ENCODE data around the gene FANCG. TPM values are rescaled to one million over a fixed set of nuclear protein-coding genes. Genes with fewer than 3 reads are reported as not detected.

The FANCG gene
- total RNA-seq, 1 experiment from 2014 or later, result 20.2 TPM

- H3K36me3 Mint-ChIP-seq (ENCODE audit: insufficient read depth, unreplicated experiment), result peaks cover 32% of the 10 kb centered on the region
- ChIA-PET CTCF (interaction anchor here (0.6 to 4.3 kb wide), 30 partner anchors 9 to 1918 kb away, joined by 3 to 29 read pairs (median 3); partner anchors contain the start of genes FANCG and VCP), POLR2A (interaction anchor here (0.6 to 7.0 kb wide), 12 partner anchors 9 to 810 kb away, joined by 3 to 85 read pairs (median 3); partner anchors contain the start of genes ATOSB, FANCG, GALT and HRCT1)
Measured at GRCh38 chr9:35096035-35096849, 16.5 kb upstream of the FANCG start, which contains the start of gene PIGO. TSS of gene PIGO (minus strand) at chr9:35096591. CDS start at chr9:35095565, 1,026 bp downstream.

GRCh38 chr9:35091536-35091935 lies 11.8 kb upstream of the FANCG start:
- Mint-ChIP-seq H3K4me1 (ENCODE audit: insufficient read depth, unreplicated experiment) (peaks cover 11% of the 10 kb centered on the region), H3K27ac (ENCODE audit: low read depth, unreplicated experiment) (no peak overlapping the region), H3K4me3 (ENCODE audit: unreplicated experiment) (no peak overlapping the region), H3K9me3 (ENCODE audit: unreplicated experiment) (no peaks in the 10 kb centered on the region), H3K27me3 (ENCODE audit: insufficient read depth, unreplicated experiment) (no peaks in the 10 kb centered on the region), H3K36me3 (ENCODE audit: insufficient read depth, unreplicated experiment) (peaks cover 26% of the 10 kb centered on the region)
- ChIA-PET POLR2A (interaction anchor here (1.2 to 7.0 kb wide), 3 partner anchors 11 to 19 kb away, joined by 4 to 85 read pairs (median 11); partner anchors contain the start of genes FANCG, STOML2 and VCP), CTCF (interaction anchor here (0.5 to 2.9 kb wide), 3 partner anchors 192 to 425 kb away, joined by 3 to 16 read pairs (median 3); no protein-coding TSS in a partner anchor)
- no peak for TF ChIP-seq CTCF (IDR thresholded peaks at IDR 0.05; ENCODE audit: unreplicated experiment)
- no TSS peak for BruUV-seq (replicated peaks)
- intact Hi-C loops (cut with micrococcal nuclease), result no loop called here
- DNase-seq (ENCODE audit: unreplicated experiment), result no peak

More at GRCh38 chr9:35096035-35096849, 16.5 kb upstream of the FANCG start, which contains the start of gene PIGO:
- no peaks in the 10 kb centered on the region for H3K27me3 Mint-ChIP-seq (ENCODE audit: insufficient read depth, unreplicated experiment)
- peaks cover 15% of the 10 kb centered on the region for H3K4me1 Mint-ChIP-seq (ENCODE audit: insufficient read depth, unreplicated experiment)
- intact Hi-C loops (cut with micrococcal nuclease), result loop anchor here (1.0 to 2.0 kb wide), 6 partner anchors 15 to 381 kb away; partner anchors contain the start of gene VCP
- DNase-seq (ENCODE audit: unreplicated experiment), result peak; percentile 85
- peak within 1 kb of the TSS; percentile 85 for H3K4me3 Mint-ChIP-seq (ENCODE audit: unreplicated experiment)
- TSS peak; percentile 69 for BruUV-seq (replicated peaks)
- peak within 1 kb of the TSS; percentile 95 for H3K27ac Mint-ChIP-seq (ENCODE audit: low read depth, unreplicated experiment)
- H3K9me3 Mint-ChIP-seq (ENCODE audit: unreplicated experiment), result no peaks in the 10 kb centered on the region
- peak; percentile 49 for TF ChIP-seq CTCF (IDR thresholded peaks at IDR 0.05; ENCODE audit: unreplicated experiment)

DNA sequence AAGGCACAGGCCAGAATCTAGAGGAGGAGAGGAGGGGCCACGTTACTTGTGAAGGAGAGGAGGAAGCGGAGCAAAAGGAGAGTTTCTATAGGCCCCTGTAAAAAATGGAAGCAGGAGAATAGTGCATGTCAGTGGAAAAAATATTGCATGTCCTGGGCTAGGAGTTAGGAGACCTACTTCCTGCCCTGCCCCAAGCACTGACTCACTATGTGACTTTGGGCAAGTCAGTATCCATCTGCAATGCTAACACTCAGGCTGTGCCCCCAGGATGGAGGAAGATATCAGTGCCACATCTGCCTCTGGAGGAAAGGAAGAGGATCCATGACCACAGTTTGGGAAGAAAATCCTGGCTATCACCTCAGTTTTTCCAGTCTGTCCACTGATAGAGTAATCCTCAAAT lies 9.7 kb upstream of the FANCG start:
- H3K36me3 Mint-ChIP-seq (ENCODE audit: insufficient read depth, unreplicated experiment), result peaks cover 22% of the 10 kb centered on the region
- CTCF ChIA-PET, result interaction anchor here (0.6 to 0.7 kb wide), 2 partner anchors 9 to 190 kb away, joined by 3 to 4 read pairs; no protein-coding TSS in a partner anchor
- no peaks in the 10 kb centered on the region for H3K27me3 Mint-ChIP-seq (ENCODE audit: insufficient read depth, unreplicated experiment)
- H3K27ac Mint-ChIP-seq (ENCODE audit: low read depth, unreplicated experiment), result no peak overlapping the region
- H3K4me3 Mint-ChIP-seq (ENCODE audit: unreplicated experiment), result no peak overlapping the region
- BruUV-seq (replicated peaks), result no TSS peak
- POLR2A ChIA-PET, result no interaction called here
- DNase-seq (ENCODE audit: unreplicated experiment), result no peak
- peaks cover 4% of the 10 kb centered on the region for H3K4me1 Mint-ChIP-seq (ENCODE audit: insufficient read depth, unreplicated experiment)
- intact Hi-C loops (cut with micrococcal nuclease), result no loop called here
- TF ChIP-seq CTCF (IDR thresholded peaks at IDR 0.05; ENCODE audit: unreplicated experiment), result no peak
- no peaks in the 10 kb centered on the region for H3K9me3 Mint-ChIP-seq (ENCODE audit: unreplicated experiment)

DNA sequence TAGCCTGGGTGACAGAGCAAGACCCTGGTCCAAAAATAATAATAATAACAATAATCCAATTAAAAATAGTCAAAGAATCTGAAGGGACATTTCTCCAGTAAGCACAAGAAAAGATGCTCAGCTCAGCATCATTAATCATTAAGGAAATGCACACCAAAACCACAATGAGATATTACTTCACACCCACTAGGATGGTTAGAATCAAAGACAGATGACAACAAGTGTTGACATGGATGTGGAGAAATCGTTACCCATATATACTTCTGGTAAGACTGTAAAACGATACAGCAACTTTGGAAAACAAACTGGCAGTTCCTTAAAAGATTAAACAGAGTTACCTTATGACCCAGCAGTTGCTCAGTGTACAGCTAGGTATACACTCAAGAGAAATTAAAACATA lies 5.3 kb upstream of the FANCG start:
- Mint-ChIP-seq H3K27ac (ENCODE audit: low read depth, unreplicated experiment) (no peak overlapping the region), H3K9me3 (ENCODE audit: unreplicated experiment) (no peaks in the 10 kb centered on the region), H3K36me3 (ENCODE audit: insufficient read depth, unreplicated experiment) (peaks cover 16% of the 10 kb centered on the region), H3K4me1 (ENCODE audit: insufficient read depth, unreplicated experiment) (no peaks in the 10 kb centered on the region), H3K4me3 (ENCODE audit: unreplicated experiment) (no peak overlapping the region), H3K27me3 (ENCODE audit: insufficient read depth, unreplicated experiment) (no peaks in the 10 kb centered on the region)
- CTCF ChIA-PET, result interaction anchor here (0.7 kb wide), 1 partner anchor 669 kb away, joined by 3 read pairs; no protein-coding TSS in a partner anchor
- intact Hi-C loops (cut with micrococcal nuclease), result no loop called here
- TF ChIP-seq CTCF (IDR thresholded peaks at IDR 0.05; ENCODE audit: unreplicated experiment), result no peak
- DNase-seq (ENCODE audit: unreplicated experiment), result no peak
- POLR2A ChIA-PET, result interaction anchor here (0.6 kb wide), 2 partner anchors 30 to 623 kb away, joined by 3 to 4 read pairs; no protein-coding TSS in a partner anchor
- BruUV-seq (replicated peaks), result no TSS peak

Measured in MCF 10A (cell line).